Retinal pigment epithelial cell (primary cell): Measurements from ENCODE around the gene ALMS1.
A peak's percentile ranks its signal among the peaks of the same experiment; 100 is the strongest.

Source experiments
- DNase-seq: peaks from one replicate; pipeline ENCODE4 v3.0.0-alpha.2; 2010; ENCODE audit warnings: low read depth
- H3K4me3 ChIP-seq: 2 replicates; pipeline ENCODE4 v1.5.1; 2011; ENCODE audit warnings: mild to moderate bottlenecking, low read length, control low read depth, moderate library complexity
- CTCF ChIP-seq: conservative IDR thresholded peaks from 2 replicates; pipeline ENCODE4 v1.5.1; 2011; ENCODE audit warnings: low read depth, low read length, control low read depth, inconsistent platforms

ALMS1 gene

GRCh38 chr2:73350035-73350691 lies 35.5 kb upstream of the ALMS1 start:
- no peak for DNase-seq
- no peak overlapping the region for H3K4me3 ChIP-seq
- TF ChIP-seq CTCF = no peak

DNA sequence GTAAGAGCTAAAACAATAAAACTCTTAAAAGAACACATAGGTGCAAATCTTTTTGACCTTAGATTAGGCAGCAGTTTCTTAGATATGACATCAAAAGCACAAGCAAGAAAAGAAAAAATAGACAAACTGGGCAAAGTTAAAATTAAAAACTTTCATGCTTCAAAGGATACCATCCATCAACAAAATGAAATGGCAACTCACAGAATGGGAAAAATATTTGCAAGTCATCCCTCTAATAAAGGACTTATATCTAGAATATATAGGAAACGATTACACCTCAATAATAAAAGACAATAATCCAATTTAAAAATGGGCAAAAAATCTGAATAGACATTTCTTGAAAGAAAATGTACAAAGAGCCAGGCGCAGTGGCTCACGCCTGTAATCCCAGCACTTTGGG lies 29.5 kb upstream of the ALMS1 start:
- no peak for DNase-seq
- TF ChIP-seq CTCF = no peak

DNA sequence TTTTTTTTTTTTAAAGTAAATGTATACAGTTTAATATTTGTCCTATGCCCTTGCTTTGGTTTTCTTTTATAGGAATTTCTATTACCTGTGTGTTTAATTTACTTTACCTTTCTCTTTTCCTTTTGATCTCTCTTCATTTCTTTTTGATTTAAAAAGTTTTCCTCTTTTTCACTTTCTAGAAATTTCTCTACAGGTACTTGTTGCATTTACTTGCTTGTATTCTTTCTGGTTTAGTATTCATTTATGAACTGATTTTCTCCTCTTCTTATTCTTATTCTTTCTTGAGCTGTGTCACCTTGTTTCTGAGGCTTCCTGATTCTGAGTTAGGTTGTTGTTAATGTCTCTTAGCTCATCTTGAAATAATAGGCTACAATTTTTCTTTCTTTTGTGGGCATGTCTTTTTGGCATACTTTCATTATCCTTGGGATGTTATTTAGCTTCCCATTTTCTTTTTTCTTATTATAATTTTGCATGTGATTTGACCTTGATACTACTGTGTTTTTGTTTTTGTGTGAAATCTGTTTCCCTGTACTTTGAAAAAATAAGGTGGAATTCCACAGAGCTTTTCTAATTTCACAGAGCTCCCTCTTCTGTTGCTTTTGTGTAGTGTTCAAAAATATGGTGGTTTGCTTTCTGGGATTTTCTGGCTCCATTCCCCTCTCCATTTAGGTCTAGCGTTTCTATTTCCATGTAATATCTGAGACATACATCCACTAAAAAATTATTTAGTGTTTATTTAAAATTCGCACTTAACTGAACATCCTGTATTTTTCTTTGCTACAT lies 25.5 kb upstream of the ALMS1 start:
- H3K4me3 ChIP-seq = no peak overlapping the region
- no peak for DNase-seq
- TF ChIP-seq CTCF = peak; percentile 53

More for the DNA sequence above, 29.5 kb upstream of the ALMS1 start:
- no peak overlapping the region for H3K4me3 ChIP-seq

GRCh38 chr2:73366060-73366459 lies 19.6 kb upstream of the ALMS1 start:
- no peak overlapping the region for H3K4me3 ChIP-seq
- no peak for TF ChIP-seq CTCF
- DNase-seq = no peak

DNA sequence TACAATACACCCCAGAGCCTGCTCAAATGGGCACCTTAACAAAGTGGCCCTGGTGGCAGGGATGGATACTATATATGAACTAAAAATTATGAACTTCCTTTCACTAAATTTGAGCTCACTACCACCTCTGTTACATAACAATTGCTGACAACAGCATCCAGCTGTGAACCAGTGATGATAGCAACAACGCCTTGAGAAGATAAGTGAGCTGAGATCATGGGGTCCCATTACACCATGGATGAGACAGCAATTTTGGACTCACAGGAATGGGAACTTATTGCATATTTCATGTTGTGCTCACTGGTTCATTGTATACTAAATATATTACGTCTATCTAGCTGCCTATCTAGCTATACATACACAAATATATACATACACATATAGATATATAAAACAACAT lies 16.9 kb upstream of the ALMS1 start:
- TF ChIP-seq CTCF = no peak
- no peak overlapping the region for H3K4me3 ChIP-seq
- DNase-seq = no peak

GRCh38 chr2:73370348-73370747 lies 15.3 kb upstream of the ALMS1 start:
- H3K4me3 ChIP-seq = no peak overlapping the region
- DNase-seq = no peak
- no peak for TF ChIP-seq CTCF

- no peak for DNase-seq
- no peak overlapping the region for H3K4me3 ChIP-seq
- no peak for TF ChIP-seq CTCF
Measured at GRCh38 chr2:73373344-73373743, 12.3 kb upstream of the ALMS1 start.
